Central memory CD8-positive, alpha-beta T cell (primary cell): Measurements from ENCODE around the gene KRTAP4-1.
"Not testable (repeated sequence)": the region's sequence is repeated elsewhere in the genome, so short reads cannot be mapped to it uniquely, and the experiment has no call there.

Experiments
- ATAC-seq: fragments of 150-1000 bp; cut with Tn5 transposase; replicated peaks from 2 replicates; pipeline ENCODE4 v1.10.0; 2022; ENCODE audit warnings: mild to moderate bottlenecking, moderate FRiP score, moderate number of reproducible peaks; ENCODE audit not compliant: poor library complexity, severe bottlenecking; ENCODE audit errors: extremely low read depth
- DNase-seq, 2 donors: peaks; one replicate each; pipeline ENCODE4 v3.0.0; 2021; ENCODE audit warnings: low spot score in 2 of 2
- H3K27ac Mint-ChIP-seq: one replicate; pipeline ENCODE4 v1.8.0; 2022; ENCODE audit warnings: low read depth, mild to moderate bottlenecking, moderate library complexity, mixed read lengths
- H3K27me3 Mint-ChIP-seq: one replicate; pipeline ENCODE4 v1.8.0; 2022; ENCODE audit warnings: mixed read lengths
- H3K36me3 Mint-ChIP-seq: one replicate; pipeline ENCODE4 v1.8.0; 2022; ENCODE audit warnings: mild to moderate bottlenecking, moderate library complexity, mixed read lengths; ENCODE audit not compliant: insufficient read depth
- H3K4me1 Mint-ChIP-seq: one replicate; pipeline ENCODE4 v1.8.0; 2022; ENCODE audit warnings: mixed read lengths
- H3K4me3 Mint-ChIP-seq: one replicate; pipeline ENCODE4 v1.8.0; 2022; ENCODE audit warnings: mild to moderate bottlenecking, moderate library complexity, mixed read lengths
- H3K9me3 Mint-ChIP-seq: one replicate; pipeline ENCODE4 v1.8.0; 2022; ENCODE audit warnings: mixed read lengths

KRTAP4-1 gene

DNA sequence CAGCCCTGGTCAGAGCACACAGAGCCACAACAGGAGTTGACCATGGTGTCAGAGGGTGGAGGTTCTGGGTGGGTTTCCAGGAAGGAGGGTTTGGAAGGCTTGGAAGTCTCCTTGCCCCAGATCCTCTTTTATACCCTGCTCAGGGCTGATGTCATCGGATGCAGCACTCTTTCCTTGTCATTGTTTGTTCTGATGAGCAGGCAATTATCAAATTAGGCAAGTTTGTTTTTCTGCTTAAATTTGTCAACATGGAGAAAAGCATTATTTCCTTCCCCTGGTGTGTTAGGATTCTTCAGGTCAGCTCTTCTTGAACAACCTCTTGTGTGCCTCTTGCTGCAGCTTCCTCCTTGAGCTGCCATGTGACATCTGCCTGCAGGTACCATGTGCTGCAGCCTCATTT lies 24.1 kb downstream of the KRTAP4-1 start, which contains the start of gene KRTAP4-4:
TSS of gene KRTAP4-4 (minus strand) at position 101 of the 400 bp plus-strand sequence. CDS start at position 44, 57 bp downstream.
- no peaks in the 10 kb centered on the region for H3K4me1 Mint-ChIP-seq
- H3K9me3 Mint-ChIP-seq = no peaks in the 10 kb centered on the region
- peaks cover 49% of the 10 kb centered on the region for H3K27me3 Mint-ChIP-seq
- H3K27ac Mint-ChIP-seq = no peak within 1 kb of the TSS
- H3K4me3 Mint-ChIP-seq = no peak within 1 kb of the TSS
- H3K36me3 Mint-ChIP-seq = no peaks in the 10 kb centered on the region
- DNase-seq (no peak), ATAC-seq (no peak)

DNA sequence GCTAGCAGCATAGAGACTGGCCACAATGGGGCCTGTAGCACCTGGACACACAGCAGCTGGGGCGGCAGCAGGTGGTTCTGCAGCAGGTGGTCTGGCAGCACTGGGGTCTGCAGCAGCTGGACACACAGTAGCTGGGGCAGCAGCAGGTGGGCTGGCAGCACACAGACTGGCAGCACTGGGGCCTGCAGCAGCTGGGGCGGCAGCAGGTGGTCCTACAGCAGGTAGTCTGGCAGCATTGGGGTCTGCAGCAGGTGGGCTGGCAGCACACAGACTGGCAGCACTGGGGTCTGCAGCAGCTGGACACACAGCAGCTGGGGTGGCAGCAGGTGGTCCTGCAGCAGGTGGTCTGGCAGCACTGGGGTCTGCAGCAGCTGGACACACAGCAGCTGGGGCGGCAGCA lies 24.5 kb downstream of the KRTAP4-1 start:
- not testable (repeated sequence) for H3K4me1 Mint-ChIP-seq, ATAC-seq, H3K4me3 Mint-ChIP-seq, H3K27ac Mint-ChIP-seq, H3K9me3 Mint-ChIP-seq, H3K36me3 Mint-ChIP-seq, DNase-seq
- peaks cover 54% of the 10 kb centered on the region for H3K27me3 Mint-ChIP-seq

DNA sequence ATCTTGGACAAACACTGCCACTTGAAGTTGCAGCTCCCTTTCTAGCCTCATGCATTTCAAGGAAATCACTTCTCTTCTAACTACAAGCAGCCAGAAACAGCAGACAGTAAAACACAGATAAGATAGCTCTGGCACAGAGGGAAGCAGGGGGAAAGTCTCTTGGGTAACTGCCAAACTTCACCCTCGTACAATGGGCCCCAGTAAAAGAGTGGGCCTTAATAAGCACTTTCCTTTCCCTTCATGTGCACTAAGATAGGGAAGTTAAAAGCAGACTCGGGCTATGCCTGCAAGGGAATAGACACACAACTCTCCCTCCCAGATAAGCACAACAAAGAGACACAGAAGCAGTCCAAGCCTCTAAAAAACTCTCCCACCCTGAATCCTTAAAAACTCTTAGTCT lies 30.9 kb downstream of the KRTAP4-1 start:
- H3K4me1 Mint-ChIP-seq = no peaks in the 10 kb centered on the region
- H3K36me3 Mint-ChIP-seq = no peaks in the 10 kb centered on the region
- H3K9me3 Mint-ChIP-seq = no peaks in the 10 kb centered on the region
- no peak overlapping the region for H3K4me3 Mint-ChIP-seq
- H3K27ac Mint-ChIP-seq = no peak overlapping the region
- no peak for DNase-seq
- H3K27me3 Mint-ChIP-seq = peaks cover 58% of the 10 kb centered on the region
- no peak for ATAC-seq

DNA sequence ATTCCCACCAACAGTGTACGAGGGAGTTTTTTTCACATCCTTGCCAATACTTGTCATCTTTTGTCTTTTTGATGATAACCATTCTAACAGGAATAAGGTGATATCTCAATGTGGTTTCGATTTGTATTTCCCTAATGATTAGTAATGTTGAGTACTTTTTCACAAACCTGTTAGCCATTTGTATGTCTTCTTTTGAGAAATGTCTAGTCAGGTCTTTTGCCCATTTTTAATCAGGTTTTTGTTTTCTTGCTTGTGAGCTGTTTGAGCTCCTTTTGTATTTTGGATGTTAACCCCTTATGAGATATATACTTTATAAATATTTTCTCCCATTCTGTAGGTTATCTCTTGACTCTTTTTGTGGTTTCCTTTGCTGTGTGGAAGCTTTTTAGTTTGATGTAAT lies 33.2 kb downstream of the KRTAP4-1 start:
- peaks cover 42% of the 10 kb centered on the region for H3K27me3 Mint-ChIP-seq
- no peak for DNase-seq
- no peaks in the 10 kb centered on the region for H3K9me3 Mint-ChIP-seq
- no peaks in the 10 kb centered on the region for H3K4me1 Mint-ChIP-seq
- no peaks in the 10 kb centered on the region for H3K36me3 Mint-ChIP-seq
- no peak overlapping the region for H3K27ac Mint-ChIP-seq
- no peak overlapping the region for H3K4me3 Mint-ChIP-seq
- no peak for ATAC-seq

DNA sequence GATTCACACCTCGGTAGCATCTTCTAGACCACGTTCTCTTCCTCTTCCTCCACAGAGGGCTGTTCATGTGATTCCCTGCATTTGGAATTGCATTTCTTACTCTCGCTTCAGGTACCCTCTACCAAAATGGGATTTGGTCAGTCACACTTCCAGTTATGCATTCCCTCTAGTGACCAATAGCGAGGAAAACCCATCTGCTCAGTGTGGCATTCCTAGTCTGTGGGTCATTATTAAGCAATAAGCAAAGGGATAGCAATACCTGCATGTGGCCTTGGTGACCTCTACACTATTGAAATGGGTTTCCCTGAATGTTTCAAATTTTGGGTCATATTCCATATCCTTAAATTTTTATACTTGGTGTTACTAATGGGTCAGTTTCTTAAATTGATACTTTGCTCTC lies 34.7 kb downstream of the KRTAP4-1 start:
- peaks cover 28% of the 10 kb centered on the region for H3K27me3 Mint-ChIP-seq
- no peaks in the 10 kb centered on the region for H3K9me3 Mint-ChIP-seq
- no peak overlapping the region for H3K4me3 Mint-ChIP-seq
- no peak for DNase-seq
- ATAC-seq = no peak
- no peaks in the 10 kb centered on the region for H3K4me1 Mint-ChIP-seq
- H3K27ac Mint-ChIP-seq = no peak overlapping the region
- H3K36me3 Mint-ChIP-seq = no peaks in the 10 kb centered on the region

DNA sequence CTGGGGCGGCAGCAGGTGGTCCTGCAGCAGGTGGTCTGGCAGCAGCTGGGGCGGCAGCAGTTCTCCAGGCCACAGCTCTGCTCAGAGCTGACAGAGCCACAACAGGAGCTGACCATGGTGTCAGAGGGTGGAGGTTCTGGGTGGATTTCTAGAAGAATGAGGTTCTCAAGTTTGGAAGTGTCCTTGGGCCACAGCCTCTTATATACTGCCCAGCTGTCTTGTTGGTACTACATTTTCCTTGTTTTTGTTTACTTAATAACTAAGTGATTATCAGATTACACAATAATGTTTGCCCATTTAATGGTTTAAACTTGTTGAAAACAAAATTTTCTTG lies 35.1 kb downstream of the KRTAP4-1 start, which contains the start of gene KRTAP4-5:
TSS of gene KRTAP4-5 (minus strand) at position 174 of the 334 bp plus-strand sequence. CDS start at position 116, 58 bp downstream.
- DNase-seq = no peak
- H3K4me3 Mint-ChIP-seq = no peak within 1 kb of the TSS
- no peaks in the 10 kb centered on the region for H3K9me3 Mint-ChIP-seq
- ATAC-seq = no peak
- H3K27ac Mint-ChIP-seq = peak within 1 kb of the TSS; percentile 14
- H3K36me3 Mint-ChIP-seq = no peaks in the 10 kb centered on the region
- H3K27me3 Mint-ChIP-seq = peaks cover 24% of the 10 kb centered on the region
- no peaks in the 10 kb centered on the region for H3K4me1 Mint-ChIP-seq

DNA sequence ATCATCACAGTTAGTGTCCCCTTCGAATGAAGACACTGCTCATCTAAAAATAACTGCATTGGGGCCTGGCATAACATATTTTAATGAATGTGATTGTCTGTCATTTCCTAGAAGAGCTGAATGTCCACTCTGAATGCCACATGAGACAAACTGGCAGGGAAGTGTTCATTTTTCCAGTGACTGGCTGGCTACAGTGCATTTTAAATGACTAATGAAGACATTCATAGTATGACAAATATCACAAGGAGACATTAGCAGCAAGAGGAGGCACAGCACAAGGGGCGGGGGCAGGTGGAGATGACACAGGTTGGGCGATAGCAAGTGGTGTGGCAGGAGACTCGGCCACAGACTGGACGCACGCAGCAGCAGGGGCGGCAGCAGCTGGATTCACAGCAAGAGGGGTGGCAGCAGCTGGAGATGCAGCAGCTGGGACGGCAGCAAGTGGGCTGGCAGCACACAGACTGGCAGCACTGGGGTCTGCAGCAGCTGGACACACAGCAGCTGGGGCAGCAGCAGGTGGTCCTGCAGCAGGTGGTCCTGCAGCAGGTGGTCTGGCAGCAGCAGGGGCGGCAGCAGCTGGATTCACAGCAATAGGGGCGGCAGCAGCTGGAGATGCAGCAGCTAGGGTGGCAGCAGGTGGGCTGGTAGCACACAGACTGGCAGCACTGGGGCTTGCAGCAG lies 35.6 kb downstream of the KRTAP4-1 start:
- H3K4me3 Mint-ChIP-seq, DNase-seq: not testable (repeated sequence)
- peak overlapping the region; percentile 14 for H3K27ac Mint-ChIP-seq

DNA sequence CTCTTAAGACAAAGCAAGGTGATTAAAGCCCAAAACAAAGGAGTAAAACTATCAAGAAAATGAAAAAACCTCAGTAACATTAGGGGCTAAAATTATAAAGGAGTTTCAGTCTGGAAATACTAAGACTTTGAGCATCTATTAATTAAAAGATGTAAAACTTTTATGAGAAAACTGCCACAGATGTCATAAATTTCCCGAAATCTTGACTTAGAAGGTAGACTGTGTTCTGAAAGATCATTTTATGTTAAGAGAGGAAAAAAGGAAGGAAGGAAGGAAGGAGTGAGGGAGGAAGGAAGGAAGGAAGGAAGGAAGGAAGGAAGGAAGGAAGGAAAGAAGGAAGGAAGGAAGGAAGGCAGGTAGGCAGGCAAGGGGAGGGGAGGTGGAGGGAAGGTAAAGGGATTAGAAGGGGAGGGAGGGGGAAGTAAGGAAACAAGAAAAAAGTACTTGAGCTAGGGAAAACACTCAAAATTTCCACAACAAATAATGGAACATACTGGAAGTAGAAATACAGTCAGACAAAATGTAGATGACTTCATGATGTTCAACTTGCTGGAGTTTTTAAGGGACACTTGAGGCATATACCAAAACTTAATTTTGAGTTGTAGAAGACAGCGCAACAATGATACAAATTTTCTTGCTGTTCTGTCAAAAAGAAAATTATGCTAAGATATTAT lies 37.0 kb downstream of the KRTAP4-1 start:
- H3K27me3 Mint-ChIP-seq = peaks cover 12% of the 10 kb centered on the region
- no peaks in the 10 kb centered on the region for H3K36me3 Mint-ChIP-seq
- no peak overlapping the region for H3K27ac Mint-ChIP-seq
- no peak for ATAC-seq
- no peak overlapping the region for H3K4me3 Mint-ChIP-seq
- DNase-seq = no peak
- peaks cover 12% of the 10 kb centered on the region for H3K9me3 Mint-ChIP-seq
- H3K4me1 Mint-ChIP-seq = no peaks in the 10 kb centered on the region

More for the DNA sequence above, 35.6 kb downstream of the KRTAP4-1 start:
- ATAC-seq, H3K4me1 Mint-ChIP-seq, H3K36me3 Mint-ChIP-seq, H3K9me3 Mint-ChIP-seq: not testable (repeated sequence)
- H3K27me3 Mint-ChIP-seq = peaks cover 19% of the 10 kb centered on the region

DNA sequence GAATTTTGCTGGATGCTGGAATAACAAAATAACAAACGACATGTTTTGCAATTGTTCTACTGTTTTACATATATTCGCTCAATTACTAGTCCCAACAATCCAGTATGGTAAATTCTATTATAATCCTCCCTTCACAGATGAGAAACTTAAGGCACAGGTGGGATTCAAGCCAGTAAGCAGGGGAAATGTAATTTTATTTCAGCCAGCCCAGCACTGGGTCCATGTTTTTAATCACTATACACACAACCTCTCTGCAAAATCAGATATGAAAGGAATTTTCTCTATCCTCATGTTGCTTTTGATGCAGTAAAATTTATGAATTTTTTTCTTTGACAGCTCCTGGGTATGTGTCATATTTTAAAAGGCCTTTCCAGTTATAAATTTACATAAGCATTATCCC lies 39.5 kb downstream of the KRTAP4-1 start:
- Mint-ChIP-seq H3K4me1 (no peaks in the 10 kb centered on the region), H3K4me3 (no peak overlapping the region), H3K36me3 (no peaks in the 10 kb centered on the region), H3K27me3 (peaks cover 17% of the 10 kb centered on the region), H3K27ac (no peak overlapping the region), H3K9me3 (peaks cover 20% of the 10 kb centered on the region)
- ATAC-seq = no peak
- DNase-seq = no peak

DNA sequence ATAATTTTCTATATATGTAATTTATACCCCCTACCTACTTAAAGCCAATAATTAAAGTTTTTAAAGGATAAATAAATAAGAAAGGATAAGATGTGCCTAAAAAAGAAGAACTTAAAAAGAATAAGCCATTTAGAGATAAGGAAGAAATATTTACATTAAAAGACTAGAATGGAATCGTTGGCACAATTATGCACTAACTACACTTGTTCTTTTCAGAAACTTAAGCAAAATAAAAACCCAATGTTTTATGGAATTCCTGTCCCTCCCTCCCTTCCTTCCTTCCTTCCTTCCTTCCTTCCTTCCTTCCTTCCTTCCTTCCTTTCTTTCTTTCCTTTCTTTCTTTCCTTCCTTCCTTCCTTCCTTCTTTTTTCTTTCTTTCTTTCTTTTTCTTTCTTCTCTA lies 39.9 kb downstream of the KRTAP4-1 start:
- H3K4me3 Mint-ChIP-seq = no peak overlapping the region
- ATAC-seq = no peak
- H3K27ac Mint-ChIP-seq = no peak overlapping the region
- DNase-seq = no peak
- H3K36me3 Mint-ChIP-seq = no peaks in the 10 kb centered on the region
- H3K4me1 Mint-ChIP-seq = no peaks in the 10 kb centered on the region
- peaks cover 17% of the 10 kb centered on the region for H3K27me3 Mint-ChIP-seq
- H3K9me3 Mint-ChIP-seq = peaks cover 21% of the 10 kb centered on the region

DNA sequence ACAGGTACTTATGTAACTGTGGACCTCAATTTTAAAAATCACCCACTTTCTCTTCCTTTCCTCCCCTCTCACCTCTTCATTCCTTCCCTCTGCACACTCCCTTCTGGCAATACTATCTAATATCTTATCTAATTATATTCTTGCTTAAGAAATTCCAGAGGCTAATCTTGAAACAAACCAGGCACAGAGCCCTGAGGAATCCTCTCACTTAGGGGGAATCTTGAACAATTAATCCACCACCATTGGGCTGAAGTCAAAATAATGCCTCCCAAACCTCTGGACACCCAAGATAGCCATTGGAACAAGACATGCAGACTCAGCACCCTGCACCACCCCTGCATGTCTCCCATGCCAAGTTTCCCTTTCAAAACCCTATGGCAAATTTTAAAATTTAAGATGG lies 43.4 kb downstream of the KRTAP4-1 start:
- H3K4me3 Mint-ChIP-seq = no peak overlapping the region
- H3K36me3 Mint-ChIP-seq = no peaks in the 10 kb centered on the region
- peaks cover 25% of the 10 kb centered on the region for H3K9me3 Mint-ChIP-seq
- H3K27me3 Mint-ChIP-seq = peaks cover 7% of the 10 kb centered on the region
- H3K4me1 Mint-ChIP-seq = no peaks in the 10 kb centered on the region
- no peak for ATAC-seq
- no peak overlapping the region for H3K27ac Mint-ChIP-seq
- no peak for DNase-seq

DNA sequence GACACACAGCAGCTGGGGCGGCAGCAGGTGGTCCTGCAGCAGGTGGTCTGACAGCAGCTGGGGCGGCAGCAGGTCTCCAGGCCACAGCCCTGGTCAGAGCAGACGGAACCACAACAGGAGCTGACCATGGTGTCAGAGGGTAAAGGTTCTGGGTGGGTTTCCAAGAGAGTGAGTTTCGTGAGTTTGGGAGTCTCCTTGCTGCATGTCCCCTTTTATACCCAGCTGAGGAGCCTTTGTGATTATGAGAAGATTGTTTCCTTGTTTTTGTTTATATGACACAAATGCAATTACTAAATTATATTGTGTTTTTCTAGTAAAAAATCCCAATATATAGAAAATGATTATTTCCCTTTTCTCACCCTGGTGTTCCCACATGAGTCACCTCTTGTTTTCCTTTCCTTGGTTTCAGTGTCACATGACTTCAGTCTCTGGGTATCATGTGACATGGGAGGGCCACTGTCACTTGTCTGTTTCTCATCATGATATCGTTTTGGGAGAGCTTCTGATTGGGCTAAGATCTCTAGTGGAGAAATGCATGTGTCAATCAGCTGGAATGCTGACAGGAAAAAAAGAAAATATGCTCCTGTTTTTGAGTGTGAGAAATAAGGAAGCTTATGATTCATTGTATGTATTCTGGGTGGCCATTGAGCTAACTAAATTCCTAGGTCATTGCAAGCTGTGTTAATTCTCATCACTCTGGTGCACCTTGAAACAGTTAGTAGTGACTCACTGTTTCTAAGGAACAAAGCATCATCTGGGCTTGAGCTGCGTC lies 44.2 kb downstream of the KRTAP4-1 start, which contains the start of gene KRTAP4-6:
TSS of gene KRTAP4-6 (minus strand) at position 185 of the 772 bp plus-strand sequence. CDS start at position 128, 57 bp downstream.
- DNase-seq (no peak), ATAC-seq (no peak)
- H3K9me3 Mint-ChIP-seq = peaks cover 25% of the 10 kb centered on the region
- H3K27ac Mint-ChIP-seq = no peak within 1 kb of the TSS
- H3K27me3 Mint-ChIP-seq = peaks cover 7% of the 10 kb centered on the region
- H3K36me3 Mint-ChIP-seq = no peaks in the 10 kb centered on the region
- H3K4me3 Mint-ChIP-seq = no peak within 1 kb of the TSS
- no peaks in the 10 kb centered on the region for H3K4me1 Mint-ChIP-seq
